SHP77 treated with DMSO at 0.1 percent for 48 hours (cell line): ENCODE measurements around the gene SCFD1.
A peak's percentile ranks its signal among the peaks of the same experiment; 100 is the strongest.
"Not testable (repeated sequence)": the region's sequence is repeated elsewhere in the genome, so short reads cannot be mapped to it uniquely, and the experiment has no call there.

Experiments
- DNase-seq: peaks from one replicate; lab custom pipeline; 2025; lab: John Stamatoyannopoulos, UW

SCFD1 gene

DNA sequence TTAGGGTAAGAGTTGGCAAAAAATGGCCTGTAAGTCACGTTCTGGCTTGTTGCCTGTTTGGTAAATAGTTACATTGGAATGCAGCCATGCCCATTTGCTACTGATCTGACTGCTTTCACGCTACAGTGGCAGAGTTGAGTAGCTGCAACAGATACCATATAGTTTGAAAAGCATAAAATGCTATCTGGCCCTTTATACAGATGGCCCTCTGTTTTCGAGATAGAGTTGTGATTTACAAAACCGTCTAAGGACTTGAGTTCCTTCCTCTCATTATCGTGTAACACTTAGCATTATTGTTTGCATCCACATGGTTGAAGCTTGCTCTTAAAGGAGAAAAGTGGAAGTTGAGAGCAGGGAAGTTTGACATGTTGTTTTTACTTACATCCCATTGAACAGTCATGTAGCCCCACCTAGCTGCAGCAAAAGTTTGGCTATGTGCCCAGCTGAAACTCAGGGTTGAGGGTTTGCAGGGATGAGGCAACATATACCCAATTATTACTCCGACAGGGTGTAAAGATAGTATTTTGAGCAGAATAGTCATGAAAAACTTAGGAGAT, 11.3 kb upstream of the SCFD1 start:
- DNase-seq, result peak; percentile 88

DNA sequence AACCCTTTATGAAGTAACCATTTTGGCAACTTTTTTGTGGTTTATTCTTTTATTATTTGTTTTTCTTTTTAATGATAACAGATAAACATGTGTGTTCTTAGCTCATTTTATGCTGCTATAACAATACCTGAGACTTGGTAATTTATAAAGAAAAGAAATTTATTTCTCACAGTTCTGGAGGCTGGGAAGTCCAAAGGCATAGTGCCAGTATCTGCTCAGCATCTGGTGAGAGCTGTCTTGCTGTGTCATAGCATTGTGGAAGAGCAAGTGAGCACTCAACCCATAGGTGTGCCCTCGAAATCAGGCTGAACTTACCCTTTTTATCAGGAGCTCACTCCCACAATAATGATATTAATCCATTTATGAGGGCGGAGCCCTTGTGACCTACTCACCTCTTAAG, 8.0 kb upstream of the SCFD1 start:
- DNase-seq, result no peak

DNA sequence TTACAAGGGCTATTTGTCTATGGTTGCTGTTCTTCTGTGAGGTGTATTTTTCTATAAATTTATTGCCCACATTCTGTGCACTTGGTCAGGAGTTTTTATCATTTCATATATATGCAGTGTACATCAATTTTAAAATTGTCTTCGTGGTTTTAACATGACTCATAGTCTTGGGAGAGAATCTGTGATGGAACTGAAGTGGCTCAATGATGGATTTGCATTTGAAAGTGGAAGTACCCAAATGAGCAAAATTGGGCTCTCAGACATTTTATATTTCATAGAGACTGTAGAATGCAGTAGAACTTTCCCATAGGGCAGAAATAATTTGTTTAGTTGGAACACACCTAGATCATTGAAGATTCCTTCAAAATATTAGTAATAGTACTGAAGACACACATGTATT, 1.9 kb upstream of the SCFD1 start:
- no peak for DNase-seq

DNA sequence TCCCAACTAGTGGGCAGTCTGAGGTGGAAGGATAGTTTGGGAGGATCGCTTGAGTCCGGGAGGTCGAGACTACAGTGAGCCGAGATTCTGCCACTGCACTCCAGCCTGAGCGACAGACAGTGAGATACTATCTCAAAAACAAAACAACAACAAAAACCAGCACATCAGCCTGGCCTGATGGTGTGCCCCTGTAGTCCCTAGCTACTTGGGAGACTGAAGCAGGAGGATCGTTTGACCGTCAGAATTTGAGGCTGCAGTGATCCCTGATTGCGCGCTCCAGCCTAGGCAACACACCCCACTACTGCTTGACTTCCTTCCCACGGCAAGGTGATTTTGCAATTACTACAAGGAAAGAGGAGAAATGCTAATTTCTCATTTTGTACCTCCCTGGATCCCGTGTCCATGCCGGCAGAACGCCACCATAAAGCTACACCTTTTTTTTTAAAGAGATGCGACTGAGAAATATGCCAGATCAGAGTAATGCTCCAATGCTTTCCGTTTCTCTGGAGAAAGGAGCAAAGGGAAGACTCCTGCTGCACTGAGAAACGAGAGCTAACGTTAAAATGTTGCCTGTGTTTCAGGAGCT, 672 bp upstream of the SCFD1 start:
- no peak for DNase-seq

DNA sequence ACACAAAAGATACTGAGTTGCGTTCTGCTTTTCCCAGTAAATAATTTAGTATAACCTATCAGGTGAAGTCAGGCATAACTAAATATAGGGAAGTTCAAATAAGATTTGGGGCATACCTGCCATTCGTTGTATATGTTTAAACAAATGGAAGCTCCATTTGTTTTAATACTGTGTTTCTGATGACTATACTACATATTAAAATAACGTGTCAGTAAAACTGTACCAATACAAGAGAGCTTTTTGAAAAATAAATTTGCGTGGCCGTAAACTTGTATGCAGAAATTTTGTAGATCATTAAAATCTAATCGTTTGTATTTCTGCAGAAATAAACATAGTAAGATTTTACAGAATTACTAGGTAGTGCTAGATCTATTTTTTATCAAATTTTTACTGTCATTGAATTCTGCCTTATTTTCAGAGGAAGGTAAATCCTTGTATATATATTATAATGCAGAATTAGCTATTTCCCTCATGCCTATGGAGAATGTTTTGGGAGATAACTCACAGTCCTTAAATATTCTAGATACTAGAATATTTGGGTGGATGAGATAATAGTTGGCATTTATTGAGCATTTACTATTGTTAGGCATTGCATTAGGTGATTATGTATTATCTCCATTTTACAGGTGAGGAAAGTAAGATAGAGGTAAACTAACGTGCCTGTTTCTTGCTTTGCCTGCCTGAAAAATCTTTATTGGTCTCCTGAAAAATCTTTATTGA, 1.5 kb downstream of the SCFD1 start:
- no peak for DNase-seq

DNA sequence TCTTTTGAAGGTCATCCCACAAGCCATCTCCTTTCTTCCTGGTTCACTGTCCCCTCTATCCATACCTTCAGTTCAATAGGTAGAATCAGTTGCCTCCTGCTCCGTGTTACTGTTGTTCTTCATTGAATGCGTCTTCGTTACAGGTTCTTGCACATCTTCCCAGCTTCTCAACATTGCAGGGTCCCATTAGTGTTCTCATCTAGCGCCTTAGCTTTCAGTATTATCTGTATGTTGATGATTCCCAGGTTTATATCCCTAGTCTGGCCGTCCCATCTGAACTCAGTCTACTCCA, 2.0 kb downstream of the SCFD1 start:
- DNase-seq, result no peak

DNA sequence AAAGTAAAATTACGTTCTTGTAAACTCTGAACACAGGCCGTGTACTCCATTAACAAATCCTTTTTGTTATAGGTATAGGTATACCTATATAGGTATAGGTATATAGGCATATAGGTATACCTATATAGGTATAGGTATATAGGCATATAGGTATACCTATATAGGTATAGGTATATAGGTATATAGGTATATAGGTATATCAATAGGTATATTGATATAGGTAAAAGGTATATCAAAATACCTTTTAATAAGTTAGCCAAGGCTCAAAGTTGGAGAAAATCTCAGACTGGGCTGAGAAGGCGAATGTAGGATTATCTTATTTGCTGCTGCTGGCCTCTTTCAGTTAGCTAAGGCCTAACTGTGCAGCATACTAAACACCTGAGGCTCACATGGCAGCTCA, 3.4 kb downstream of the SCFD1 start:
- no peak for DNase-seq

DNA sequence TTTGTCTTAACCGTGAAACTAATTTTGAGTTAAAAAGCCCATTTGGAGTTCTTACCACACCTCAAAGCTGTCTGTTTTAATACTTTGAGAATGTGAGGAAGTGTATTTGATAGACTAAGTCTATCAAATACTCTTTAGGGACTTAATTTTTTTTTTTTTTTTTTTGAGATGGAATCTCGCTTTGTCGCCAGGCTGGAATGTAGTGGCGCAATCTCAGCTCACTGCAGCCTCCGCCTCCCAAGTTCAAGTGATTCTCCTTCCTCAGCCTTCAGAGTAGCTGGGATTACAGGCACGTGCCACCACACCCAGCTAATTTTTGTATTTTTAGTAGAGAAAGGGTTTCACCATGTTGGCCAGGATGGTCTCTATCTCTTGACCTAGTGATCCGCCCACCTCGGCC, 7.3 kb downstream of the SCFD1 start:
- not testable (repeated sequence) for DNase-seq

DNA sequence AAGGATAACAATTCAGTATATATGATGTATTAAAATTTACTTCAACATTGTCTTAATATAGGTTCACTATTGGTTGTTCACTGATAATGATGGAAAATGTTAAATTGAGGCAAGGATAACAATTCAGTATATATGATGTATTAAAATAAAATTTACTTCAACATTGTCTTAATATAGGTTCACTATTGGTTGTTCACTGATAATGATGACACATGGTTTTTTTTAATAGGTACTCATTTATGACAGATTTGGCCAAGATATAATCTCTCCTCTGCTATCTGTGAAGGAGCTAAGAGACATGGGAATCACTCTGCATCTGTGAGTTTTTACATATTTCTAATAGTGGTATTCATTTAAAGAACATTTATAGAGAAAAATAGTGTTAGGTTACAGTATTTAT, 8.1 kb downstream of the SCFD1 start:
- DNase-seq, result no peak

DNA sequence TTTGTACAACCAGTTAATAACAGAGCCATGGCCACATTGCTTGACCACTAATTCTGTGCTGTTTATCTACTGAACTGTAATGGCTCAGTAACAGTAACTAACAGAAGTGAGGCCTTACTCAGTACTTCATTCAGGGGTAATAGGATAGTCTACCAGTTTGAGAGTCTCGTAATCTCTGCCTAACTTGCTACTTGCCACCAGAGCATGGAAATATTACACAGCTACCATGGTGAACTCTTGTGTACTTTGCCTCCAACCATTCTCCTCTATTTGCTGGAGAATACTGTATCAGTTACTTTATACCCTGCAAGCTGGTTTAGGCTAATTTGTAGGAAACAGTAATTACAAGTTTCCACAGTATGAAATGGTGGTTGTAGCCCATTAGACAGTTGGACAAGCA, 10.6 kb downstream of the SCFD1 start:
- DNase-seq, result no peak

DNA sequence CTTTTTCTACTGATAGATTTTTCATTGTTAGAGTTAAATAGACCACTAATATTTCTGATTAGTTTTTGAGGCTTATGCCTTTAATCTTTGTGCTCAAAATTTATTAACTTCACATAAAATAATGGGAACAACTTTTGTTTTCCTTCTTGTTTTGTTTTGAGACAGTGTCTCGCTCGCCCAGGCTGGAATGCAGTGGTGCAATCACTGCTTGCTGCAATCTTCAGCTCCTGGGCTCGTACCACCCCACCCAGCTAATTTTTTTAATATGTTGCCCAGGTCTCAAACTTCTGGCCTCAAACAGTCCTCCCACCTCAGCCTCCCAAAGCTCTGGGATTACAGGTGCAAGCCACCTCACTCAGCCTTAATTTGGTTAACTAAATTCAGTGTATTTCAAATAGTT, 16.8 kb downstream of the SCFD1 start:
- DNase-seq, result no peak

DNA sequence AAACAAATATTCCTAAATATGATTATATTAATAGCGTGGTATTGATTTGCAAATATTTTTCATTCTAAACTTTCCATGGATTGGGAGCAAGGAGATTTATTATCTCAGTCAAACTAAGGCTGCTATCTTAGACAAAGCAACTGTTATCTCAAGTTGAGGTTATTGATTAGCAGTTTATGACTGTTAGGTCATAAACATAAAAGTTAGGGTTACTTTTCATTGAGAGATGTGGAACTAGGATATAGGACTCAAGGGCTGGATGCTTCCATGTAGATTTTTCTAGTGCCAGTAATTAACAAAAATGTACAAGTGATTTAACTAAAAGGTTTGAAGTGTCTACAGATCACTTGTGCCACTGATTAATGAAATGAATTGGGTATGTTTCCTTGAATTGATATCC, 19.1 kb downstream of the SCFD1 start:
- DNase-seq, result no peak

DNA sequence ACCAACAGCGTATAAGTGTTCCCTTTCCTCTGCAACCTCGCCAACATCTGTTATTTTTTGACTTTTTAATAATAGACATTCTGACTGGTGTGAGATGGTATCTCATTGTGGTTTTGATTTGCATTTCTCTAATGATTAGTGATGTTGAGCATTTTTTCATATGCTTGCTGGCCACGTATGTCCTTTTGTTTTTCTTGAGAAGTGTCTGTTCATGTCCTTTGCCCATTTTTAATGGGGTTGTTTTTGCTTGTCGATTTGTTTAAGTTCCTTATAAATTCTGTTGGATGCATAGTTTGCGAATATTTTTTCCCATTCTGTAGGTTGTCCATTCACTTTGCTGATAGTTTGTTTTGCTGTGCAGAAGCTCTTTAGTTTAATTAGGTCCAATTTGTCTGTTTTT, 22.3 kb downstream of the SCFD1 start:
- DNase-seq, result not testable (repeated sequence)

DNA sequence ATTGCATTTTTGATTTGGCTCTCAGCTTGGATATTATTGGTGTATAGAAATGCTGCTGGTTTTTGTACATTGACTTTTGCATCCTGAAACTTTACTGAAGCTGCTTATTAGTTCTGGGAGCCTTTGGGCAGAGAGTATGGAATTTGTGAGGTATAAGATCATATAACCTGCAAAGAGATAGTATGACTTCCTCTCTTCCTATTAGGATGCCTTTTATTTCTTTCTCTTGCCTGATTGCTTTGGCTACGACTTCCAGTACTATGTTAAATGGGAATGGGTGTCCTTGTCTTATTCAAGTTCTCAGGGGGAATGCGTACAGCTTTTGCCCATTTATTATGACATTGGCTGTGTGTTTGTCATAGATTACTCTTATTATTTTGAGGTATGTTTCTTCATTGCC, 23.5 kb downstream of the SCFD1 start:
- DNase-seq, result no peak

DNA sequence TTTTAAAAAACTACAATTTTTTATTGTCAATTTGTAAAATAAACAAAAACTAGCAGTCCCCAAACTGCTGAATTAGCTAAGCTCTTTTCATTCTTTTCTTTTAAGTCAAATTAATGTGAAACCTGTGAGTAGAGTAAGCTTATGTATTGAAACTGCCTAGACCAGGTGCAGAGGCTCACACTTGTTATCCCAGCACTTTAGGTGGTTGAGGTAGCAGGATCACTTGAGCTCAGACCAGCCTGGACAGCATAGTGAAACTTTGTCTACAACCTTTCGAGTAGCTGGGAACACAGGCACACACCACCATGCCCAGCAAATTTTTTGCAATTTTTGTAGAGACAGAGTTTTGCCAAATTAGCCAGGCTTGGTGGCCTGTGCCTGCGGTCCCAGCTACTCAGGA, 26.4 kb downstream of the SCFD1 start:
- no peak for DNase-seq

DNA sequence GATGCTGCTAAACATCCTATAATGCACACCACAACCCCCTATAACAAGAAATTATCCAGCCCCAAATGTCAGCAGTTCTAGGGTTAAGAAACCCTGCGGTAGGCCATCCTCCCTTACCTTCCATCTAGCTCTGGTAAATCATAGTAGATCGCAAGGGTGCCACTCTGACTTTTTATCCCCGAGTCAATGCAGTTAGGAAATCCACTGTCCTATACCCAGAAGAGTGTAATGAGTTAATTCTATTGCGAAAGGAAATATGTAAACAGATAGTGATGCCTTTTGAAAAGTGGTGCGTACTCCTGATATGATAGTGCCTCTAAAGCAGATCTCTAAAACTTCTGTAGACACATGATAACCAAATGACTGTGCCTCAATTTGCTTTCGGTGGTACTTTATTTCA, 29.8 kb downstream of the SCFD1 start:
- DNase-seq, result no peak

DNA sequence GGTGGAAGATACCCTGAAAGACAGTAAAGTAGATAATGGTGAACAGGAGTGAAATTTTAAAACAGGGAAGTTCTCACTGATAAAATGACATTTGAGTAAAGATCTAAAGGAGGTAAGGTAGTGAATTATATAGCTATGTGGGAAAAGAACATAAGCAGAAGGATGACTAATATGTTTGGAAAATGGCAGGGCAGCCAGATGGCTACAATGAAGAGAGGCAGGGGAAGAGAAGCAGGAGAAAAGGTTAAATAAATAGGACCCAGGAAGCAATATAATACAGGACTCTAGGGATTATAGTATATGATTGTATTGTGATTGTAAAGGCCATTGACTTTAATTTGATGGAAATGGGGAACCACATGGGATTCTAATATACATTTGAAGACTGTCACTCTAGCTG, 33.0 kb downstream of the SCFD1 start:
- no peak for DNase-seq

DNA sequence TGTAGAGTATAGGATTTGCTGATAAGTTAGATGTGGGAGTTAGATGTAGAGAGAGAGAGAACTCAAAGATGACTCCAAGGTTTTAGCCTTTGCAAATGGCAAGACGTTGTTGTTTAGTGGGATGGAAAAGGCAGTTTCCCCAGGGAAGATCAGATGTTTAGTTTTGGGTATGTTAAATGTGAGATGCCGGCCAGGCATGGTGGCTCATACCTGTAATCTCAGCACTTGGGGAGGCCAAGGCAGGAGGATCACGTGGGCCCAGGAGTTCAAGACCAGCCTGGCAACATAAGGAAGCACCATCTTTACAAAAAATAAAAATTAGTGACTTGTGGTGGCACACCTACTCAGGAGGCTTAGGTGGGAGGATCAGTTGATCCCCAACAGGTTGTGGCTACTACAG, 33.5 kb downstream of the SCFD1 start:
- no peak for DNase-seq

DNA sequence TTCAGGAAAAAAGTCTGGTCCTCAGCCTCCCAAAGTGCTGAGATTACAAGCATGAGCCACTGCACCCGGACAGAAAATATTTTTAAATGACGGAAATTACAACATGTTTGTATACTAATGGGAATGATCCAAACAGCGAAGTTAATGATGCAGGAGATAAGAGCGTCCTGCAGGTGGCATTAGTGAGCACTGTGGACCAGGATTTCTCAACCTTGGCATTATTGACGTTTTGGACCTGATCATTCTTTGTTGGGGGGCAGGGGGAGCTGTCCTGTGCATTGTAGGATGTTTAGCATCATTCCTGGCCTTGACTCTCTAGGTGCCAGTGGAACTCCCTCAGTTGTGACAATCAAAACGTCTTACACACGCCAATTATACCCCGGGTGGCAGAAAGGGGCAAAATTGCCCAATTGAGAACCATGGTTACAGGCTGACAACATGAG, 34.1 kb downstream of the SCFD1 start:
- DNase-seq, result no peak

DNA sequence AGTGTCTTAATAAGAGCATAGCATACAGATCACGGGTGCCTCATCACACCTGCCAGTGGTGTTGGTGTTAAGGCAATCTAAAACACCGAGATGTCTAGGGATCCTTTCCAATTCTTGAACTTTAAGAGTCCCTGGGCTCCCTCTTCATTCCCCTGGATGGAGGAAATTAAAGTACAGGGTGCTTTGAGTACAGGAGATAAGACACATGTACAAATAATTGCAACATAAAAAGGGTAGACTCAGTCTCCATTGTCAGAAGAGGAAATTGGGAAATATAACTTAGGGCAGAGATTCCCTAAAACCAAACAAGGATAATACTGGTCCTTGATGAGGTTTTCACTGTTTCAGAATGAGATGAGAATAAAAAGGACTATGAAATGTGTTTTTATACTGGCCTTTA, 34.9 kb downstream of the SCFD1 start:
- no peak for DNase-seq

DNA sequence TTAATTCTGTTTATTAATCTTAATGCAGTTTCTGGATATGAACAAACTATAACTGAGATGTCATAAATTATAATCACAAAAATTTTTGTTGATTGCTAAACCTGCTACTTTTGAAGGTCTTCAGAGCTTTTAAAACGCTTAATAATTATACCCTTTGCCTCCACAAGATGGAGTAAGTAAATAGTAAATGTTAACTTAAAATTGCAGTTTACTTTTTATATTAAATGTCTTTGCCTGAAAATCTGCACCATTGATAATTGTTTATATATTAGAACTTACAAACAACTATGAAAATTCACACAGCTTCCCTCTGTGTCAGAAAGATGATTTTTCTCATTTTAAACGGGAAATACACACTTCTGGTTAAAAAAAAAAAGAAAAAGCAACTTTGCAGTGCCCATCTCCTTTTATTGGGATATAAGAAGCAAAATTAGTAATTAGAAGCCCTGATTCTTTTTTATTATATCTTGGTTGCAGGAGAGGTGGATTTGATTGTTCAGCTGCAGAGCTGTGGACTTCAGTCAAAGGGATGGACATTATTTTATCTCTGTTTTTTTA, 35.6 kb downstream of the SCFD1 start:
- DNase-seq, result no peak

DNA sequence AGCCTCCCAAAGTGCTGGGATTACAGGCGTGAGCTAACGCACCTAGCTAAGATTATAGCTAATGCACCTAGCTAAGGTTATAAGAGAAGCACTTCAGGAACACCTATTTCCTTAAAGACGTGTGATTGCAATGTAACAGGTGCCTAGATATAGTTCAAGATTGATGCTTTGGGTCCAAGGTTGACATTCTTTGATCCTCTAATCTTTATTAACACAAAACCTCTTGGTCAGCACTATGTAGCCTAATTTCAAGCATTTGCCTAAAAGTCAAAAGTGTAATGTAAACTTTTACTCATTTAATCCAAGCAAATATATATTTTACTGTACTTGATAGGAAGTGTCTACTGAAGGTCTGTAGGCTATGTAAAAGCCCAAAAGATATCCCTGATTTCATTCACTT, 36.5 kb downstream of the SCFD1 start:
- DNase-seq, result no peak

DNA sequence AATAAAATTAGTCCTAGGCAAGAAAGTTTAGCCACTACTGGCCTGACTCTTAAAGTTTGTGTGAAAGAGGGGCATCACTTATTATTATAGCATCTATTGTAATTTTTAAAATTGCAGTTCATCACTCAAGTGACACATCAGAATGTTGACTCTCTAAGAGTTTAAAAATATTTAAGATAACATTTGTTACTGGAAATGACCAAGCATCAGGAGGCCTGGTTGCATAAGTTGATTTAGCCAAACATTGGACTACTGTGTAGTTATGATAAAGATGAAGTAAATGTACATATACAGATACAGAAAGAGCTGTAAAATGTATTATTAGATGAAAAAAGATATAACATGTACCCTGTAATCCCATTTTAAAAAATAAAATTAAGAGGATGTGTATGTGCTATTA, 47.5 kb downstream of the SCFD1 start:
- DNase-seq, result no peak

DNA sequence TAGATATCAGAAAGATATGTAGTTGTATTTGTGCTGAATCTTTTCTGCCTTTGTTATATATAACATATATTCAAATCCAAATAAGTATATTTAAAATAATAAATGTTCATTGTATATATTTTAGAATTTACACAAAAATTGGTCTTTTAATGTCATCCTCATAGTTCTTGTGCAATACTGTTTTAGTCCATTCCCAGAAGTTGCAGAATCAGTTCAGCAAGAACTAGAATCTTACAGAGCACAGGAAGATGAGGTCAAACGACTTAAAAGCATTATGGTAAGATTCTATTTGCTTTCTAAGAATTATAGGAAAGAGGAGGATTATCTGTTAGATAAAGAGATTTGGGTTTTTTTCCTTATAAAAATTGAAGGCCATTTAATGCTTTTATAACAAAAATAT, 51.0 kb downstream of the SCFD1 start:
- no peak for DNase-seq
